Spleen (tissue), 11 donors: ENCODE data around the gene REXO4. TPM values are rescaled to one million over a fixed set of nuclear protein-coding genes. Genes with fewer than 3 reads are reported as not detected.

Experiments used
- DNase-seq: peaks from one replicate; pipeline ENCODE4 v3.0.0-alpha.2; 2020
- H3K27ac ChIP-seq, 8 donors: fragments of 200-600 bp; sonication (generic) in 7 of 8; 1 replicate in 4 of 8; 2 replicates in 4 of 8; pipeline versions ENCODE4 v1.5.0 to v1.8.0; 2016 to 2021; ENCODE audit warnings: inconsistent platforms in 4 of 8, mild to moderate bottlenecking in 4 of 8, moderate library complexity in 1 of 8
- H3K27me3 ChIP-seq, 7 donors: fragments of 200-600 bp; sonication (generic) in 6 of 7; replicated peaks in 1 of 7; 1 replicate in 4 of 7; 2 replicates in 3 of 7; pipeline versions ENCODE4 v1.5.0 to v1.8.0; 2016 to 2021; ENCODE audit warnings: inconsistent platforms in 3 of 7, mild to moderate bottlenecking in 1 of 7
- H3K36me3 ChIP-seq, 6 donors: fragments of 200-600 bp; sonication (generic) in 5 of 6; 1 replicate in 4 of 6; 2 replicates in 2 of 6; pipeline versions ENCODE4 v1.5.0 to v1.8.0; 2016 to 2021; ENCODE audit warnings: inconsistent platforms in 2 of 6
- H3K4me1 ChIP-seq, 6 donors: fragments of 200-600 bp; sonication (generic) in 5 of 6; 1 replicate in 3 of 6; 2 replicates in 3 of 6; pipeline versions ENCODE4 v1.5.0 to v1.8.0; 2016 to 2021; ENCODE audit warnings: inconsistent platforms in 3 of 6
- H3K4me3 ChIP-seq, 8 donors: fragments of 200-600 bp; sonication (generic) in 7 of 8; 1 replicate in 4 of 8; 2 replicates in 4 of 8; pipeline versions ENCODE4 v1.5.0 to v1.8.0; 2016 to 2021; ENCODE audit warnings: inconsistent platforms in 4 of 8, mild to moderate bottlenecking in 4 of 8, moderate library complexity in 2 of 8
- H3K9me3 ChIP-seq, 8 donors: fragments of 200-600 bp; sonication (generic) in 7 of 8; 1 replicate in 4 of 8; 2 replicates in 4 of 8; pipeline versions ENCODE4 v1.5.0 to v1.8.0; 2016 to 2021; ENCODE audit warnings: inconsistent platforms in 4 of 8
- POLR2A ChIP-seq, 3 donors: fragments of 450-650 bp; IDR thresholded peaks; one replicate each; pipeline ENCODE4 v1.5.1; 2017; ENCODE audit warnings: antibody characterized with exemption in 3 of 3, mild to moderate bottlenecking in 1 of 3
- POLR2AphosphoS5 ChIP-seq, 3 donors: sonication (generic); formaldehyde crosslinking; IDR thresholded peaks; one replicate each; pipeline ENCODE4 v1.5.1; 2017; ENCODE audit warnings: antibody characterized with exemption in 3 of 3
- whole genome bisulfite sequencing, 5 donors: extraction: QIAGEN DNeasy Blood & Tissue Kit in 3 of 5; methylation state at CpG; one replicate each; pipeline versions ENCODE4 v1.1.5 to v1.1.7; 2013 to 2018; 5-methylcytosine and 5-hydroxymethylcytosine counted together
- intact Hi-C: fragments of 100-400 bp; cut with DNase I; formaldehyde crosslinking; loops from one replicate; pipeline ENCODE4 v1.15.0; 2023; ENCODE audit warnings: low total_unique reads
- polyA plus RNA-seq, 3 donors: library from polyadenylated mRNA; stranded (reverse); fragments of 200-250 nt; gene quantifications; one replicate each; pipeline ENCODE4 v1.2.1, GENCODE V29; 2013
- total RNA-seq, 7 donors: library from RNA; depleted of rRNA in 3 of 7; stranded (reverse); fragments of >200 nt in 3 of 7; fragmentation: NEBNext Ultra II Directional in 4 of 7; extraction: Animal tissue kit (Norgen Biotek cat#: 25700) in 4 of 7; gene quantifications; one replicate each; pipeline versions ENCODE4 v1.1.0 to v1.2.1, GENCODE V29; 2016 to 2021
- TF ChIP-seq, protein P1 (sequence below), 11 experiments: fragments of 200-600 bp in 7 of 11; fragments of 450-650 bp in 4 of 11; sonication (generic) in 4 of 11; IDR thresholded peaks in 8 of 11; conservative IDR thresholded peaks in 3 of 11; 1 replicate in 7 of 11; 2 replicates in 4 of 11; pipeline versions ENCODE4 v1.4.0 to v1.8.0; 2016 to 2021; ENCODE audit warnings: antibody characterized with exemption in 11 of 11, inconsistent platforms in 4 of 11, mild to moderate bottlenecking in 1 of 11
- donor health status: healthy with polysubstance abuse.
- donor health status: DM: no; HTN: no; CAD: no; lungs with moderate emphysema.
- donor health status: DM: no; HTN: no; CAD: no.
- donor health status: Bipolar disorder and iron deficiency.
- donor health status: healthy.
- donor health status: DM: no; HTN: no; CAD: no.
- donor health status: DM: yes; HTN: yes; CAD: no.

REXO4 gene
- total and polyA plus RNA-seq, 10 donors = 20.0 to 25.8 (median 22.6) TPM

DNA sequence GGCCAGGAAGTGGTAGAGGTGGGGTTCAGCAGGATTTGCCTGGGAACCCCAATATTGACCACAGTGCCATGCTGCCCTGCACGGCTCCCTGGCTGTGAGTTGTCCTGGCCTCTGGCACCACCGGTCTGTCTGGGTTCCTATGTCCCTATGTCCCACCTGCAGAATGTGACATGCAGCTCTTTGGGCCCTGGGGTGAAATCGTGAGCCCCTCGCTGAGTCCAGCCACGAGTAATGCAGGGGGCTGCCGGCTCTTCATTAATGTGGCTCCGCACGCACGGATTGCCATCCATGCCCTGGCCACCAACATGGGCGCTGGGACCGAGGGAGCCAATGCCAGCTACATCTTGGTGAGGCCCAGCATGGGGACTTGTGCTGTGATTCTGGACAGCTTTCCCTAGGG is 39.9 kb upstream of the REXO4 start:
- no peaks in the 10 kb centered on the region for H3K36me3 ChIP-seq
- no peak for DNase-seq
- H3K9me3 ChIP-seq = no peaks in the 10 kb centered on the region
- H3K4me1 ChIP-seq = peaks cover 7 to 37% (median 35%) of the 10 kb centered on the region in 6 donors
- intact Hi-C loops = no loop called here
- 92 to 97% (median 94%) methylated on average over 10 to 11 of the region's 11 CpGs for WGBS, 5 donors
- no peaks in the 10 kb centered on the region for H3K27me3 ChIP-seq
- TF ChIP-seq POLR2A (IDR thresholded peaks at IDR 0.05) (no peak), POLR2AphosphoS5 (IDR thresholded peaks at IDR 0.05) (no peak)
- TF ChIP-seq, protein P1, sequence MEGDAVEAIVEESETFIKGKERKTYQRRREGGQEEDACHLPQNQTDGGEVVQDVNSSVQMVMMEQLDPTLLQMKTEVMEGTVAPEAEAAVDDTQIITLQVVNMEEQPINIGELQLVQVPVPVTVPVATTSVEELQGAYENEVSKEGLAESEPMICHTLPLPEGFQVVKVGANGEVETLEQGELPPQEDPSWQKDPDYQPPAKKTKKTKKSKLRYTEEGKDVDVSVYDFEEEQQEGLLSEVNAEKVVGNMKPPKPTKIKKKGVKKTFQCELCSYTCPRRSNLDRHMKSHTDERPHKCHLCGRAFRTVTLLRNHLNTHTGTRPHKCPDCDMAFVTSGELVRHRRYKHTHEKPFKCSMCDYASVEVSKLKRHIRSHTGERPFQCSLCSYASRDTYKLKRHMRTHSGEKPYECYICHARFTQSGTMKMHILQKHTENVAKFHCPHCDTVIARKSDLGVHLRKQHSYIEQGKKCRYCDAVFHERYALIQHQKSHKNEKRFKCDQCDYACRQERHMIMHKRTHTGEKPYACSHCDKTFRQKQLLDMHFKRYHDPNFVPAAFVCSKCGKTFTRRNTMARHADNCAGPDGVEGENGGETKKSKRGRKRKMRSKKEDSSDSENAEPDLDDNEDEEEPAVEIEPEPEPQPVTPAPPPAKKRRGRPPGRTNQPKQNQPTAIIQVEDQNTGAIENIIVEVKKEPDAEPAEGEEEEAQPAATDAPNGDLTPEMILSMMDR (IDR thresholded peaks at IDR 0.05 in 8 of 11, conservative IDR thresholded peaks at IDR 0.05 in 3 of 11) = no peak
- no peak overlapping the region for H3K27ac ChIP-seq
- H3K4me3 ChIP-seq = no peak overlapping the region

DNA sequence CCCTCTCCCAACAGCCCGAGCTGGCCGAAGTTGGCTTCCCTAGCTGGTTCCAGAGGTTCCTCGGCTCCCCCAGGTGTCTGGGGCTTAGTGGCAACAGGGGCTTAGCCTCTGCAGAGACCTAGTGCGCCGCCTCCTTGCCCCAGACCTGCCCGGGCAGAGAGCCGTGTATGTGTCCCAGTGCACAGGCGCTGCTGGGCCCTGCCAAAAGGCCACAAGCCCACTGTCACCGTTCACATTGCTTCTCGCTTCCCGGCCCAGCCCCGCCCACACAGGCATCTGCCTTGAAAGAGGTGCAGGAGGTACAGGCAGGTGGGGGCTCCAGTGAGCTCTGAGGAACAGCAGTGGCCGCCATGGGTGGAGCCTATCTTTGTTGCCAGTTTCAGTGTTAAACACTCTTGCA is 39.4 kb upstream of the REXO4 start:
- TF ChIP-seq POLR2AphosphoS5 (IDR thresholded peaks at IDR 0.05) (no peak), POLR2A (IDR thresholded peaks at IDR 0.05) (no peak)
- TF ChIP-seq, protein P1 (IDR thresholded peaks at IDR 0.05 in 8 of 11, conservative IDR thresholded peaks at IDR 0.05 in 3 of 11) = no peak
- H3K27ac ChIP-seq = no peak overlapping the region
- no peak for DNase-seq
- no peaks in the 10 kb centered on the region for H3K27me3 ChIP-seq
- peaks cover 7 to 34% (median 30%) of the 10 kb centered on the region in 6 donors for H3K4me1 ChIP-seq
- H3K4me3 ChIP-seq = no peak overlapping the region
- H3K9me3 ChIP-seq = no peaks in the 10 kb centered on the region
- no peaks in the 10 kb centered on the region for H3K36me3 ChIP-seq
- WGBS, 5 donors = 84 to 93% (median 88%) methylated on average over 6 to 13 of the region's 13 CpGs
- intact Hi-C loops = no loop called here

DNA sequence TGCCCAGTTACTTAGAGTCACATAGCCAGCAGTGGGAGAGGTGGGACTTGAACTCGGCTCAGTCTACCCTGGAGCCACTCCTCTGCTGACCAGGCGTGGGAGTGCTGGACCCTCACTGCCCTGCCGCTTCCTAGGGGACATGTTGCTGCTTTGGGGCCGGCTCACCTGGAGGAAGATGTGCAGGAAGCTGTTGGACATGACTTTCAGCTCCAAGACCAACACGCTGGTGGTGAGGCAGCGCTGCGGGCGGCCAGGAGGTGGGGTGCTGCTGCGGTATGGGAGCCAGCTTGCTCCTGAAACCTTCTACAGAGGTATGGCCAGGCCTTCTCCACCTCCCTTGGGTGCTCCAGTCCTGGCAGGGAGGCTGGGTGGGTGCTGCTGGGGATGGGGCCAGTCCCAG is 38.6 kb upstream of the REXO4 start:
- no peak overlapping the region for H3K27ac ChIP-seq
- no peak overlapping the region for H3K4me3 ChIP-seq
- H3K36me3 ChIP-seq = no peaks in the 10 kb centered on the region
- WGBS, 5 donors = 79 to 93% (median 90%) methylated on average over 9 of the region's 9 CpGs
- intact Hi-C loops = no loop called here
- no peaks in the 10 kb centered on the region for H3K9me3 ChIP-seq
- DNase-seq = no peak
- TF ChIP-seq POLR2AphosphoS5 (IDR thresholded peaks at IDR 0.05) (no peak), POLR2A (IDR thresholded peaks at IDR 0.05) (no peak)
- TF ChIP-seq, protein P1 (IDR thresholded peaks at IDR 0.05 in 8 of 11, conservative IDR thresholded peaks at IDR 0.05 in 3 of 11) = no peak
- peaks cover 7 to 26% (median 23%) of the 10 kb centered on the region in 6 donors for H3K4me1 ChIP-seq
- H3K27me3 ChIP-seq = no peaks in the 10 kb centered on the region

DNA sequence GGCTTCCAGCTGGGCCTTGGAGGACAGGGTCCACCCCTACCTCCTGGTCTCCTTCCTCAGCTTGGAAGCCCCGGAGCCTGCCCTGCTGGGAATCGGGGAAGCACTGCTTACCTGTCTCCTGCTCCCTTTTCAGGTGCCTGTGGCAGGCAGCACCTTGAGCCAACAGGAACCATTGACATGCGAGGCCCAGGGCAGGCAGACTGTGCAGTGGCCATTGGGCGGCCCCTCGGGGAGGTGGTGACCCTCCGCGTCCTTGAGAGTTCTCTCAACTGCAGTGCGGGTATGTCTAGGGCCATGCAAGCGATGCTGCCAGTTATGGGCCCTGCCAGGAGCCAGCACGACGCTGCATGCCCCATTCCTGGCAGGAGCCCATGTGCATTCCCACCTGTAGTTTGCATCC is 38.1 kb upstream of the REXO4 start:
- H3K9me3 ChIP-seq = no peaks in the 10 kb centered on the region
- no peaks in the 10 kb centered on the region for H3K27me3 ChIP-seq
- TF ChIP-seq POLR2A (IDR thresholded peaks at IDR 0.05) = no peak
- TF ChIP-seq POLR2AphosphoS5 (IDR thresholded peaks at IDR 0.05) = no peak
- TF ChIP-seq, protein P1 (IDR thresholded peaks at IDR 0.05 in 8 of 11, conservative IDR thresholded peaks at IDR 0.05 in 3 of 11) = no peak
- 89 to 96% (median 93%) methylated on average over 5 to 11 of the region's 11 CpGs for WGBS, 5 donors
- peaks cover 5 to 21% (median 18%) of the 10 kb centered on the region in 6 donors for H3K4me1 ChIP-seq
- no peak overlapping the region for H3K4me3 ChIP-seq
- H3K36me3 ChIP-seq = no peaks in the 10 kb centered on the region
- DNase-seq = peak; percentile 72
- no peak overlapping the region for H3K27ac ChIP-seq
- intact Hi-C loops = no loop called here
